Measurements from ENCODE around the gene IL6R.

The IL6R gene

DNA sequence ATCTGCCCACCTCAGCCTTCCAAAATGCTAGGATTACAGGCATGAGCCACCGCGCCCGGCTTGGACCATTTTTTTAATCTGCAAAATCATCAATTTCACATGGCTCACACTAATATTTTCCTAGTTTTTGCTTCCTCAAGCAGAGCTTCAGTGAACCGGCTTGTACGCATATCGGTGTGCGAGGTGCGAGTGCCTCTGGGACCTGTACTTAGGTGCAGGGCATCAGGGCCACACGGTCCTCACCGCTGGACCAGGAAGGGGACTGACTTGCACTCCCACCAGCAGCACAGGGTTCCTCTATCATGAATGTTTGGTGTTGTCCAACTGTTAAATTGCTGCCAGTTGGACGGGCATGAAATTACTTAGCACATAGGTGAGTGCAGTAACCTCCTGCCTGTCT, 112.5 kb downstream of the IL6R start:
- DNase-seq (ENCODE audit: low read depth) = no peak

Data from stimulated activated CD8-positive, alpha-beta memory T cell treated with anti-CD3 and anti-CD28 coated beads, Interleukin-15, amount 100 ng/mL, for 24 hours (primary cell).